ENCODE results near the gene DBNDD1. TPM values are rescaled to one million over a fixed set of nuclear protein-coding genes. Genes with fewer than 3 reads are reported as not detected.

DBNDD1 gene
- total and polyA plus RNA-seq, 12 donors: 0.72 to 6.8 (median 4.1) TPM

DNA sequence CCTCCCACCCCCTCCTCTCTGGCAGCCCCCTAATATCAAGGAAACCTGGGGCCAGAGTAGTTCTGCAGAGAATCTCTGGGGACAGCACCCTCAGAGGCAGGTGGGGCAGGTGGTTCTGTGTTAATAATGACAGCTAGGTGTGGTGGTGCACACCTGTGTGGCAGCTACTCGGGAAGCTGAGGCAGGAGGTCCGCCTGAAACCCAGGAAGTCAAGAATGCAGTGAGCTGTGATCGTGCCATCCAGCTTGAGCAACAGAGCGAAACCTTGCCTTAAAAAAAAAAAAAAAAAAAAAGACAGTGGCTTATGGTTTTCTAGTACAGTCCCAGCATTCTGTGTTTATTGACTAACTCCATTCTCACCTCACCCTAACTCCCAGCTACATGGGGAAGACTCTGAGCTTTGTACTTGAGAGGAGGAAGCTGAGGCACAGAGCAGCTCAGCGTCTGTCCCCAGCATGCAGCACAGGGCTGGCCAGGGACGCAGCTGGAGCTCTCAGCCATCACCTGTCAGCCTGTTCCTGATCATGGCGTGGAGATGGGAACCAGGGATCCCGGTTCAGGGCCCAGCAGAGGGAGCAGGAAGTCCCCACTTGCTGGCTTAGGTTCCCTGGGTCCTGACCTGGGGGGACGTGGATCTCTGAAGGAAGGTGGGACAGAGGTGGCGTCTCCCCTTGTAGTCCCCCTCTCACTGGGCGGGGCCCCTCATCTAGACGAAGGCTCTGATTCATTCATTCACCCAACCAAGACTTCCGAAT, 6.1 kb downstream of the DBNDD1 start:
- Histone ChIP-seq H3K4me3 (no peak overlapping the region), H3K27ac (no peak overlapping the region), H3K4me1 (peaks cover 0 to 5% (median 0%) of the 10 kb centered on the region in 9 donors), H3K36me3 (no peaks in the 10 kb centered on the region), H3K27me3 (peaks cover 0 to 16% (median 0%) of the 10 kb centered on the region in 7 donors), H3K9me3 (no peaks in the 10 kb centered on the region)
- WGBS, 2 donors: 69 to 73% methylated on average over 13 of the region's 13 CpGs
- DNase-seq (no peak), ATAC-seq (no peak)
- intact Hi-C loops (cut with DNase I): no loop called here
- TF ChIP-seq, protein P1, sequence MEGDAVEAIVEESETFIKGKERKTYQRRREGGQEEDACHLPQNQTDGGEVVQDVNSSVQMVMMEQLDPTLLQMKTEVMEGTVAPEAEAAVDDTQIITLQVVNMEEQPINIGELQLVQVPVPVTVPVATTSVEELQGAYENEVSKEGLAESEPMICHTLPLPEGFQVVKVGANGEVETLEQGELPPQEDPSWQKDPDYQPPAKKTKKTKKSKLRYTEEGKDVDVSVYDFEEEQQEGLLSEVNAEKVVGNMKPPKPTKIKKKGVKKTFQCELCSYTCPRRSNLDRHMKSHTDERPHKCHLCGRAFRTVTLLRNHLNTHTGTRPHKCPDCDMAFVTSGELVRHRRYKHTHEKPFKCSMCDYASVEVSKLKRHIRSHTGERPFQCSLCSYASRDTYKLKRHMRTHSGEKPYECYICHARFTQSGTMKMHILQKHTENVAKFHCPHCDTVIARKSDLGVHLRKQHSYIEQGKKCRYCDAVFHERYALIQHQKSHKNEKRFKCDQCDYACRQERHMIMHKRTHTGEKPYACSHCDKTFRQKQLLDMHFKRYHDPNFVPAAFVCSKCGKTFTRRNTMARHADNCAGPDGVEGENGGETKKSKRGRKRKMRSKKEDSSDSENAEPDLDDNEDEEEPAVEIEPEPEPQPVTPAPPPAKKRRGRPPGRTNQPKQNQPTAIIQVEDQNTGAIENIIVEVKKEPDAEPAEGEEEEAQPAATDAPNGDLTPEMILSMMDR (IDR thresholded peaks at IDR 0.05): no peak

DNA sequence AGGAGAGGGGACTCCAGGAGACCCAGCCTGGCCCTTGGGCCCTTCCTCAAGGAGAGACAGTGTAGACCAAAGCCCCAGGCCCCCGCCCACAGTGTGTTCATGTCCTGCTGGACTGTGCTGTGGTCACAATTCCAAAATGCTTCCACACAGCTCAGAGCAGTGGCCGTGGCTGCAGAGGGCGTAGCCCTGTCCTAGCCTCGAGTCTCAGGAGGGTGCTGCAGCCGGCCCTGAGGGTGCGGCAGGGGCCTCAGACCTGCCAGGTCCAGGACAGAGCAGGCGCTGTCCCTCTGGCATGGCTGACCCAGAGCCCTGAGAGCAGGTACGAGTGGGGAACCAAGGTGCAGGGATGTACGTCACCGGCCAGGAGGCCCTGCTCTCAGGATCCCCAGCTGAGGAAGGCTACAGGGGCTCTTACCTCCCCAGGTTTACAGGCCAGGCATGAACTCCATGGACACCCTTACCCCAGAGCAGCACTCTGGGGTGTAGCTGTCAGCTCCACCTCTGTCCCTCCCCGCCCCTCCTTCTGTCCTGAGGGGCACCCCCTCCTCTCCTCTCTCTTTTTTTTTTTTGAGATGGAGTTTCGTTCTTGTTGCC, 7.3 kb downstream of the DBNDD1 start:
- Histone ChIP-seq H3K27ac (no peak overlapping the region), H3K27me3 (peaks cover 0 to 7% (median 0%) of the 10 kb centered on the region in 7 donors), H3K4me3 (no peak overlapping the region), H3K9me3 (no peaks in the 10 kb centered on the region), H3K4me1 (peaks cover 0 to 5% (median 0%) of the 10 kb centered on the region in 9 donors), H3K36me3 (no peaks in the 10 kb centered on the region)
- TF ChIP-seq, protein P1 (IDR thresholded peaks at IDR 0.05): no peak
- WGBS, 2 donors: 84 to 85% methylated on average over 12 of the region's 12 CpGs
- peak in 2 of 8 donors; percentile 9 to 28 for ATAC-seq
- DNase-seq: no peak
- intact Hi-C loops (cut with DNase I): no loop called here

DNA sequence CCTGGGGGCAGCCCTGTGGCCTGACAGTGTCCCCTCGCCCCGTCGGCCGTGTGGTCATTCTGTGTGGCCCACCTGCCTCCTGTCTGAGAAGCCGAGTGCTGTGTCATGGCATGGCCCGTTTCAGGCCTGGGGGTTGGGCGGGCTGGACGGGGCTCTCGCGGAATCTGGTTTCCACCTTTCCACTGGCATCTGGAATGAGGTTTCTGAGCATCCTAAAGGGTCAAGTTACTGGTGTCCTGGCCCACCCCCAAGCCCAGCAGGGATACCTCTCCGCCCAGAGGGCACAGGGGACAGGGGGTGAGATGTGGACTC, 7.8 kb downstream of the DBNDD1 start:
- H3K36me3 ChIP-seq: no peaks in the 10 kb centered on the region
- 79 to 81% methylated on average over 11 of the region's 11 CpGs for WGBS, 2 donors
- DNase-seq (no peak), ATAC-seq (no peak)
- H3K4me1 ChIP-seq: peaks cover 0 to 5% (median 0%) of the 10 kb centered on the region in 9 donors
- no peak overlapping the region for H3K27ac ChIP-seq
- TF ChIP-seq, protein P1 (IDR thresholded peaks at IDR 0.05): no peak
- no peak overlapping the region for H3K4me3 ChIP-seq
- intact Hi-C loops (cut with DNase I): no loop called here
- no peaks in the 10 kb centered on the region for H3K9me3 ChIP-seq
- peaks cover 0 to 2% (median 0%) of the 10 kb centered on the region in 7 donors for H3K27me3 ChIP-seq

DNA sequence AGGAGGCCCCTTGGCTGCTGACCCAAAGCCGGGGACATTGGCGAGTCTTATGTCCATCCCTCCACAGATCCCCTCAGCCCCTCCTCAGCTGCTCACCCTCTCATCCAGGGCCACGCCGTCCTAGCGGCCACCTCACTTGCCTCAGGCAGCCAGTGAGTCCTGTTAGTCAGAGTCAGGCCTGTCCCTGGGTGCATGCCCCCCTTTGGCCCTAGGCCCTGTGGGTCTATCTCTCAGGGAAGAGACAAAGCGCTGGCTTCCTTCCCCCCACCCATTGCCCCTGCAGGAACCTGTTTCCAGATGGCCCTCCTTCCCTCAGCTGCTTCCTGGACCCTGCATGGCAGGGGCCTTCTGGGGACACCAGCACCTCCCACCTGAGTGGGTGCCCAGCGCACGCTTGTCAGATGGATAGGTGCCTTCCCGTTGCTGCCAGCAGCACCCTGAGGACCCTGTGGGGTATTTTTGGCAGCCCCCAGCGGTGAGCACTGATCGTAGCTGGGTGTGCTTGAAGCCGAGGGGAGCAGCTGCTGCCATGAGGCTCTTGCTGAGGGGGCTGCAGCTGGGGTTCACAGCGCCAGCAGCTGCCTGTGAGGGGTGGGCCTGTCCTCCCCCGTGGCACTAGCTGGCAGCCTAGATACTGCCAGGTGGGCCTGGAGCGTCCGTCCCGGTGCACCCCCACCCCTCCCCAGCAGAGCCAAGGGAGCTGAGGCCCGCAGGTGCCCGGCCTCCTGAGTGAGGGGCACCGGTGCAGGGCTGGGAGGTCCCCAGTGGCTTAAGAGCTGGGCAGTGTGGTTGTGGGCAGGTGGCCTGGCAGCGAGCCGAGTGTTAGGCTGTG, 8.4 kb downstream of the DBNDD1 start:
- Histone ChIP-seq H3K9me3 (no peaks in the 10 kb centered on the region), H3K27me3 (no peaks in the 10 kb centered on the region), H3K27ac (no peak overlapping the region), H3K36me3 (no peaks in the 10 kb centered on the region), H3K4me1 (peaks cover 0 to 5% (median 0%) of the 10 kb centered on the region in 9 donors), H3K4me3 (no peak overlapping the region)
- peak in 1 of 8 donors; percentile 22 for ATAC-seq
- no peak for DNase-seq
- intact Hi-C loops (cut with DNase I): no loop called here
- TF ChIP-seq, protein P1 (IDR thresholded peaks at IDR 0.05): no peak
- 83 to 86% methylated on average over 22 of the region's 22 CpGs for WGBS, 2 donors
